ENCODE data around the gene NAA16.

DNA sequence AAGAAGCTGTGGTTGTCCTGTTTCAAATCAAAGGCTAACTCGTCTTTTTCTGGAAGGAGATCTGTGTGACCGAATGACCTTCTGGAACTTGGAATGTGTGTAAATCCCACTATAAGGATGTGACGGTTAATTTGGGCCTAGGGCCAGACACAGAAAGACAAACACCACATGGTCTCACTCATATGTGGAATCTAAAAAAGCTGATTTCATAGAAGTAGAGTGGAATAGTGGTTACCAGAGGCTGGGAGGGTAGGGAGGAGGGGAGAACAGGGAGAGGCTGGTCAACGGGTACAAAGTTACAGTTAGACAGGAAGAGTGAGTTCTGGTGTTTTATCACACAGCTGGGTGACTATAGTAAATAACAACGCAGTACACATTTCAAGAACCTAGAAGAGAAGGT is 107.0 kb downstream of the NAA16 start:
- TF ChIP-seq, protein P1, sequence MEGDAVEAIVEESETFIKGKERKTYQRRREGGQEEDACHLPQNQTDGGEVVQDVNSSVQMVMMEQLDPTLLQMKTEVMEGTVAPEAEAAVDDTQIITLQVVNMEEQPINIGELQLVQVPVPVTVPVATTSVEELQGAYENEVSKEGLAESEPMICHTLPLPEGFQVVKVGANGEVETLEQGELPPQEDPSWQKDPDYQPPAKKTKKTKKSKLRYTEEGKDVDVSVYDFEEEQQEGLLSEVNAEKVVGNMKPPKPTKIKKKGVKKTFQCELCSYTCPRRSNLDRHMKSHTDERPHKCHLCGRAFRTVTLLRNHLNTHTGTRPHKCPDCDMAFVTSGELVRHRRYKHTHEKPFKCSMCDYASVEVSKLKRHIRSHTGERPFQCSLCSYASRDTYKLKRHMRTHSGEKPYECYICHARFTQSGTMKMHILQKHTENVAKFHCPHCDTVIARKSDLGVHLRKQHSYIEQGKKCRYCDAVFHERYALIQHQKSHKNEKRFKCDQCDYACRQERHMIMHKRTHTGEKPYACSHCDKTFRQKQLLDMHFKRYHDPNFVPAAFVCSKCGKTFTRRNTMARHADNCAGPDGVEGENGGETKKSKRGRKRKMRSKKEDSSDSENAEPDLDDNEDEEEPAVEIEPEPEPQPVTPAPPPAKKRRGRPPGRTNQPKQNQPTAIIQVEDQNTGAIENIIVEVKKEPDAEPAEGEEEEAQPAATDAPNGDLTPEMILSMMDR (conservative IDR thresholded peaks at IDR 0.05; ENCODE audit: low read depth, low read length): no peak
- TF ChIP-seq EZH2 (IDR thresholded peaks at IDR 0.05; ENCODE audit: borderline replicate concordance, low read depth, low read length, poor library complexity, severe bottlenecking): no peak
